Activated effector memory CD4-positive, alpha-beta T cell treated with Interleukin-2 at 50 U/mL for 16 hours (primary cell): ENCODE measurements around the gene FBLN2.

Source experiments
- DNase-seq: peaks from one replicate; pipeline ENCODE4 v3.0.0-alpha.2; 2020

FBLN2 gene

DNA sequence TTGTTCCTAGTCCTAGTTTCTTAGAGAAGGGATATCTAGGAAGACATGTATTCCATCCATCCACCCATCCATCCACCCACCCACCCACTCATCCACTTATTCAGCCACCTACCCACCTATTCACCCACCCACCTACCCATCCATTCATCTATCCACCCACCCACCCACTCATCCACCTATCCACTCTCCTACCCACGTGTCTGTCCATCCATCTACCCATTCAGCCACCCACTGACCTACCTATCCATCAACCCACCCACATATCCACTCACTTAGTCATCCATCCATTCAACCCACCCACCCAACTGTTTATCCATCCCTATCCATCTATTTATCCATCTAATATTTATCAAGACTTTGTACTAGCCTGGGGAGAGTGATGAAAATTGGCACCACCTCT is 120.5 kb downstream of the FBLN2 start:
- DNase-seq, result no peak

DNA sequence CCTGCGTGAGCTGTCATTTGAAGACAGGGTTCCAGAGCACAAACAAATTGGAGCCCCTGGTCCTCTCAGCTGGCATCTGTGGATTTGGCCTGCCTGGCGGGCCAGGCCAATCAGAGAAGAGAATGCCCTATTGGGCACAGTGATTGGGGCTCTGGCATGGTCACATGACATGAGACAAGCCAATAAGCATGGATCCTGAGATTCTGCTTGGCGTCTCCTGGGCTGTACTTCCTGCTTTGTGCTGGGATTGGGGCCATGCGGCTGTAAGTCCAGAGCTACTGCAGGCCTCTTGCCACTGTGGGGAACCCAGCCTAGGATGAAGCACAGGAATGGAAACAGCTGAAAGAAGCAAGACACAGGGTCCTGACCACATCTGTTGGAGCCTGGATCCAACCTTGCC is 121.4 kb downstream of the FBLN2 start:
- DNase-seq, result no peak

DNA sequence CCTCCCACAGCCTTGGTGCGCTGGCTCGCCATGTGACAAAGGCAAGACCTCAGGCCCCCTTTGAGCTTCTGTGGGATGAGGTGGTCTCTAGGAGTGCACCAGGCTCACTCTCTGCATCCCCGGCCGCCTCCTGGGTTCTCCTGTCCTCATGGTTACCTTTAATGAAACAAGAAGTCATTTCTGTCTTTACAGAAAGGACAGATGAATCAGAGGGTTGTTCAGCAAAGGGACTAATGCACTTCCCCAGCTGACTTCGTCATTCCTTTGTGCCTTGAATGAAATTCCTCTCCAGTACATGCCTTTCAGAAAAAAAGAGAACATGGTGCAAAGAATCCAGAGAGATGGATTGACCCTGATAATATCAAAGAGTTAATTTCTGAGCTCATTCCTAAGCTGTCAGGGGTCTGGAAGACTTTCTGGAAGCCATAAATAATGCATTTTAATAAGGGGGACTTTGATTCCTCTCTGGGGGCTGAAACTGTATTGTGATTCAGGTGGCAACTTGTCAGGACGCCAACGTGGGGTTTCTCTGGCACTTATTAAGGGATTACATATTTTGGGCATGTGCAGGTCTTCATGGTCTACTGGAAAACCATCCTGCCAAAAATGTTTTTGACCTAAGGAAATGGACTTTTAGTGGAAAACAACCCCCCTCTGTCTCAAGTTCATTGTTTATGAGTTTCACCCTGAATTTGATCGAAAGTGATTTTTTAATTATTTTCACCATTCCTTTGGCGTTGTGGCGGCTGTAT is 122.7 kb downstream of the FBLN2 start:
- DNase-seq, result no peak

DNA sequence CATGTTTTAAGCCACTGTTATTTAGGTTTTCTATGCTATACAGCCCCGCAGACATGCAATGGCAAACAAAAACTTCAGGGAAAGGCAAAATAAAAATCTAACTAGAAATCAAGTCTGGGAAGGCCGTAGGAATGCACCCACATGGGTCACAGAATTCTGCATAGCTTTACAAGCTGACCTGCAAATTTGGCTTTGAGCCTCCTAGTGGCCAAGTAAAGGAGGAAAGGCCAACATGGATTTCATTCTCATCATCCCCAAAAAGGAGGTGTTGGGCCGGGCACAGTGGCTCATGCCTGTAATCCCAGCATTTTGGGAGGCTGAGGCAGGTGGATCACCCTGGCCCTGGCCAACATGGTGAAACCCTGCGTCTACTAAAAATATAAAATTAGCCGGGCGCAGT is 124.3 kb downstream of the FBLN2 start:
- no peak for DNase-seq

DNA sequence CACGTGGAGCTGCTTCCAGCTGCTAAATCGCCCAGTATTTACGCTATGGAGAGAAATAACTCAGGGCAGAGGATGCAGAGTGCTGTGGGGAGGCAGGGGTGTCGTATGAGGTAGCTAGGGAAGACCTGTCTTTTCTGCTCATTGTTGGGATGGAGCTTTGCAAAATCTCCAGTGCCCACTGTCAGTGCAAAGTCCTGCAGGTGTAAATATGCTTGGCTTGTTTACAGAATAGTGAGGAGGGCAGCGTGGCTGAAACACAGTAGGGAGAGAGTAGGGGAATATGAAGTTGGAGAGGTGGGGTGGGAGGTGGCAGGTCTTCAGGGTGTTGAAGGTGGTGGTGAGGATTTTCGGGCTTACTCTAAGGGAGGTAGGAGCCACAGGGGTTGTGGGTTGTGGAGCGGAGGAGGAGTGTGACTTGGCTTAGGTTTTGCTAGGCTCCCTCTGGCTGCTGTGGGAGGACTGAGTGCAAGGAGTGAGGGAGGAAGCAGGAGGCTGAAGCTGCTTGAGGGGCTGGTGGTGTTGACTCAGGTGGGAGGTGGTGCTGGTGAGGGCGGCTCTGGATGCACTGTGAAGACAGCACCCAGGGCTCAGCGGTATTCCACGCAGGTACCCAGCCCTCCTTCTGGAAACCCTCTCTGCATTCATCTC is 125.7 kb downstream of the FBLN2 start:
- no peak for DNase-seq

DNA sequence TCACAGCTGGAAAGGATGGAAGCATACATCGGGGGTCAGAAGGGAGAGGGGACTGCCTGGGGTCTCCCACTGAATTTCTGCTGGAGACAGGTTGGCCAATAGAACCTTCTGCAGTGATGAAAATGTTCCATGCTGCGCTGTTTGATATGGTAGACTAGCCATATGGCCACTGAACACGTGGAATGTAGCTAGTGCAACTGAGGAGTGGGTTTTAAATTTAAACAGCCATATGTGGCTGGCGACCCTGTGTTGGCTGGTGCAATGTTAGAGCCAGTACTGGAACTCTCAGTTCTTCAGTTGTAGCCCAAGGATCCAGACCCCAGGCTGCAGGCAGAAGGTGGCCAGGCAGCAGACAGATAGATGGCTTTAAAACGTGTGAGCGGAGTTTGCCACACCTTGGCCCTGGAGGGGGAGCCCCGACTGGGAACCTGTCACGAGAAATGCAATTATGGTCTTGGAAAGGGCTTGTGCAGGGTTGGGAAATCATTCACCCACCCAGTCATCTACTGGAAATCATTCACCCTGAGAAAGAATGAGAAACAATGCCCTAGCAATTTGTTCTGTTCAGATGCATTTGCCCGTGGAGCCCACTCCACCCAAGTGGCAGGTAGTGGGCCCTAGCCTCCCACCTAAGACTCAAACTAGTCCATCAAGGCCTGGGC is 127.6 kb downstream of the FBLN2 start:
- DNase-seq, result no peak

DNA sequence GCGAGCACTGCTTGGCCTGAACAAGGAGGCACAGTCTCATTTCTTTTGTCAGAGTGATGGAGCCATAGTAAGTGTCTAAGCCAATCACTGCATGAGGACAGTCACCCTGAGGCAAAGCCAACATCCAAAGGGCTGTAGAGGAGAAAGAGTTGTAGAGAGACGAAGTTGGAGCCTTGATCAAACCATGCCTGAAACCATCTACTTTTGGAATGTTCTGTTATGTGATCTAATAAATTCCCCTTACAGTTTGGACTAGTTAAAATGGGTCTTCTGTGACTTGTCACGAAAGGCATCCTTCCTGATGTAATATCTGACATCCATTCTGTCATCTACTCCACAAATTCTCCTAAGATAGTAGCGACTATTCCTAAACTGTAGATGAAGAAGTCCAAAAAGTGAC is 128.3 kb downstream of the FBLN2 start:
- no peak for DNase-seq

DNA sequence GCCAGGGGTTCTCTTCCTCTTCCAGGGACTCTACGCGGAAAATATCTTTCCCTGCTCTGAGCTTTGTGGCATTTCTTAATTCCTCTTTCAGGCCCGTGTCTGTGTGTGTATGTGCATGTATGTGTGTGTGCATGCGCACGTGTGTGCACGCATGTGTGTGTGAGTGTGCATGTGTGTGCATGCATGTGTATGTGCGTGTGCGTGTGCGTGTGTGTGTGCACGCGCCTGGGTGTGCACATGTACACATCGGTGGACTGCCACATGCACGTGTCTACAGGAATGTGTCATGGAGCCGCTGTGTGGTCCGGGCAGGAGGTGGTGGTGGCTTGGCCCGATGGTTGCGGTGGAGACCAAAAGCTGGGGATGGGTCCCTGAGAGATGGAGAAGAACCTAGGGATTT is 133.0 kb downstream of the FBLN2 start:
- no peak for DNase-seq

DNA sequence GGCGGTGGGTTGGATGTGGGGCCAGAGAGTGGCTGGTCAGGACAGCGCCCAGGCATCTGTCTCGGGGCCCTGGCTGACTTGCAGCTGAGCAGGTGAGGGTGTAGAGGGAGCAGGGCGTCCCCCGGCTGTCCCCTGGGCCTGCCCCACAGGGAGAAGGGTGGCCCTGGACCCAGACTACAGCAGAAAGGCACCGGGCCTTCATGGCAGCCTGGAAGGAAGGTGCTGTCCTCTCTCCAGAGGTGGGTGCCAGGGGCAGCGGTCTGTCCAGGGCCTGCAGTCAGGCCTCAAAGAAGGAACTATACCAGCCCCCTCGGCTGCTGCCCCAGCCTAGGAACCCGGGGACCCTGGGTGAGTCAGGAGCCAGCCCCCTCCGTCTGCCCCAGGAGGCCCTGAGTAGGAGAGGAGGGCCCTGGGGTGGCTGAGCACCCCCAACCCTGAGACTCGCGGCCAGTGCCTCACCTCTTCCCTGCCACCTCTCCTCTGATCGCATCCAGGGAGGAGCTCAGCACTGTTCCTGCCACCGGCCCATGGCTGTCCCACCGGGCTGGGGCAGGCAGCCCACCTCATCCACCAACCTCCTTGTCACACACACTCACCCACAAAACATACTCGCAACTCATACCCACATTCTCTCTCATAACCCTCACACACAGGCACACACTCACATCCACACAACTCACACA is 133.5 kb downstream of the FBLN2 start:
- no peak for DNase-seq

DNA sequence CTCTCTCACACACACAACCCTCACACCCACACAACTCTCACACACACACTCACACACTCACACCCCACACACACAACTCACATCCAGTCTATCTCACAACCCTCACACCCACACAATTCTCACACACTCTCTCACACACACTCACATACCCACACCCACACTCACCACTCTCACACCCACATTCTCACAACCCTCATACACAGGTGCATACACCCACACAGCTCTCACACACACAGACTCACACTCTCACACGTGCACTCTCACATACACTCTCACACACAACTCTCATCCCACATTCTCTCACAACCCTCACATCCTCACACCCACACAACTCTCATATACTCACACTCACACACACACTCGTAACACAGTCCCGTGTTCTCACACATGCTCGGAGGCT is 134.4 kb downstream of the FBLN2 start:
- no peak for DNase-seq

DNA sequence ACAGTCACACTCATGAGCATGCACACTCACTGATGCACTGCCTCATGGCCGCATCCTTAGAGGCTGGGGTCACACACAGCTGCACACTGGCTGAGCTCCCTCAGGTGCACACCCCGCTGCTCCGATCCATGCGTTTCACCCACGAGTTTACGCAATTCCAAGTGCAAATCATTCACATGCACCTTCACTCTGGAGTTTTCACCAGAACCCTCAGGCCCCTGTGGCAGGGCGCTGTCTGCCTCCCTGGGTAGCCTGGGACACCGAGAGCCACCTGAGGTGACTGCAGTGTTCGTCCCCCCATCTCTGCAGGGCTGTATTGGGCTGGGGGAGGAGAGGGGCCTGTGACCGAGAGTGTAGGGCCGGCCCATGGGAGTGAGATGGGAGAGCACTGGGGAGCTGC is 134.8 kb downstream of the FBLN2 start:
- no peak for DNase-seq

DNA sequence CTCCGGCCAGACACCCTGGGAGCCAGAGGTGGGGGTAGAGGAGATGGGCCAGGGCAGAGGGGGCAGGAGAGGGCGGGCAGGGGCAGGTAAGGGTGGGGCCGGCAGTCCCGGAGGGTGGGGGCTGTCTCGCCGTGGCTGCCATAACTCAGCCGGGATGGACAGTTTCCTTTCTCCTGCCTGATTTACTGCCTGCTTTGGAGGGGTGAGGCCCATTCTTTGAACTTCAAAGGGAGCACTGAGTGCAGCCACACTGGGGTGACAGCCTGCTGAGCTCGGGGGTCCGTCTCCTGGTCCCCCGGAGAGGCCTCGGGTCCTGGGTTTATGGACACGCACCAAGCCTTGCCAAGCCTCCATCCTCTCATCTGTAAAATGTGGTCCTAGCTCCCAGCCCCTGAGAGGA is 135.4 kb downstream of the FBLN2 start:
- no peak for DNase-seq

DNA sequence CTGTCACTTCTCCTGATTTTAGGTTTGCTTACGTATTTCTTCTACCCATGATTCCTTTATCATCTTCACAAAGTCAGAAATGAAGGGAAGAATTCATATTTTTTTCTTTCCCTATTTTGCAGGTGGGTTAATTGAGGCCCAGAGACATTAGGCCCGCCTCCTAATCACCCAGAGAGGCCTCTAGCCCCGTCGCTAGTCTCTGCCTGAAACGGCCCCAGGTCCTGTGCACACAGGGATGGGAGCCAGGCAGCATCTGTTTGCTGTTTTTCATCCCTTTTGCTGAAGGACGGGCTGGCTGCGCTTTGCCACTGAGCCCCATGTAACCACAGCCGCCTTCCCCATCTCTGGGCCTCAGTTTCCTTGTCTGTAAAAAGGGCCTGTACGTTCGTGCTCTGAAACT is 135.9 kb downstream of the FBLN2 start:
- no peak for DNase-seq

DNA sequence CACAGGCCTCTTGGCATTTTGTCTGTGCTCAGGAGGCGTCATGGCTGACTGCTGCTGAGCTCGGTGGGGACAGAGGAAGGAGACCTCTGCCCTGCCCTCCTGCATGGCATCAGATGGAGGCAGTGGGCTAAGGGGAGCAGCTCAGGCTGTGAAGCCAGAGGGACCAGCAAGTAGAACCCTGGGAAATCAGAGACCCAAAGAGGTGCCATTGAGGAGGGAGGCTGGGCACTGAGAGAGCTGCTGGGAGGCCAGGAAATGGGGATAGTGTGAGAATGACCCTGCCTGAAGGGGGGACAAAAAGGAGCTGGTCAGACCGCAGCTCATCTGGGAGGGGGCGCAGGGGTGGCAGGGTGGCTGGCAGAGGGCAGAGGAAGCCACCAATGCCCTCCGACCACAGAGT is 136.8 kb downstream of the FBLN2 start:
- DNase-seq, result no peak

DNA sequence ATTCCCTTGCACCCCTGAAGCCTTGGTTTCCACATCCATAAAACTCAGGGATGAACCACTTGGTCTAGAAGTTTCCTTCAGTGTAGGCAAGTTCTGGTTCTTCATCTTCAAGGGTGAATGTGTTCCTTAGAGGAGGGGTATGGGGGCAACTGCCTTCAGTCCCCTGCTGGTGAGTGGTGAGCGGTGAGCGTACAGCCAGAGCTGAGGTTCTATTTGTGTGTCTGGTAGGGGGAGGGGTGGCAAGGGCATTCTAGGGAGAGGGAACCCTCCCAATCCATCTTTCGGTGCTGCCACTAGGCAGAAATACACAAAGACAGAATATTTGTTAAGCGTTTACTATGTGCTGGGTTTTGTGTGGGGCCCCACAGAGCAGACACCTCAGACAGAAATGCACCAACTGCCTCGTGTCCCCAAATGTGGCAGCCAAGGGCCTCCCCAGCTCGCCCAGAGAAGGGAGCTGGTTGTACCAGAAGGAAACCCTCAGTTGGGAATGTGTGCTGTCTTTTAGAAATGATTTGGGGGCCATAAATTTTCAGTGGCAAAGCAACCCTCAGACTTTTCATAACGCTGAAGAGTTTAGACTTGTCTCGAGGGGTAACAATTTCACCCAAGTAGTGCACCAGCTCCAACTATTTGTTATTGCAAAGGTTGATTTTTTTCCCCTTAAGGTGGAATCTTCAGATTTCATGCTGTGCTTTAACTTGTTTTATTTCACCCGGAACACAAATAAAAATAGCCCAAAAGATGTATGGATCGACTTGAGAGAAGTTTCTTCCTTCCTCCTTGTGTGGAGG is 137.6 kb downstream of the FBLN2 start:
- DNase-seq, result no peak

DNA sequence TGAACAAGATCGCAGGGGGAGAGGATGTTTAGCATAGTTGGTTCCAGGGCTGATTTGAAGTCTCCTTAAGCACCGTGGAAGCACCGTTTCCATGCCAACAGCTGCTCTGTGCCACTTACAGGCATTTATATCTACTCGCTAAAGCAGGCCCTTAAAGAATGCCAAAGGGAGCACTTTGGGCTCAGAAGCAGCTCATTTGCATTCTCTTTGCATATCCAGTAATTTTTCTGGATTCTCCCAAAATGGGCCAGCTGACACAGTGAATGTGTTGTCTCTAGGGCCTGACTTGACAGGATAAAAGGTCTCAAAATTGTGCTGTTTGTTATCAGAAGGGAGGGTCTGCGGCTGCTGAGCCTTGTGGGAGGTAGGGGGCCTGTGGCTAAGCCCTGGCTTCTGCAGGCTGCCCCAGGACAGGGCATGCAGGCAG is 138.6 kb downstream of the FBLN2 start:
- no peak for DNase-seq
